CMK (cell line): ENCODE results near the gene RGS12.
"Not testable (repeated sequence)": the region's sequence is repeated elsewhere in the genome, so short reads cannot be mapped to it uniquely, and the experiment has no call there.

ENCODE experiments used
- DNase-seq: peaks from one replicate; pipeline ENCODE4 v3.0.0-alpha.2; 2010; ENCODE audit warnings: low read depth

RGS12 gene

DNA sequence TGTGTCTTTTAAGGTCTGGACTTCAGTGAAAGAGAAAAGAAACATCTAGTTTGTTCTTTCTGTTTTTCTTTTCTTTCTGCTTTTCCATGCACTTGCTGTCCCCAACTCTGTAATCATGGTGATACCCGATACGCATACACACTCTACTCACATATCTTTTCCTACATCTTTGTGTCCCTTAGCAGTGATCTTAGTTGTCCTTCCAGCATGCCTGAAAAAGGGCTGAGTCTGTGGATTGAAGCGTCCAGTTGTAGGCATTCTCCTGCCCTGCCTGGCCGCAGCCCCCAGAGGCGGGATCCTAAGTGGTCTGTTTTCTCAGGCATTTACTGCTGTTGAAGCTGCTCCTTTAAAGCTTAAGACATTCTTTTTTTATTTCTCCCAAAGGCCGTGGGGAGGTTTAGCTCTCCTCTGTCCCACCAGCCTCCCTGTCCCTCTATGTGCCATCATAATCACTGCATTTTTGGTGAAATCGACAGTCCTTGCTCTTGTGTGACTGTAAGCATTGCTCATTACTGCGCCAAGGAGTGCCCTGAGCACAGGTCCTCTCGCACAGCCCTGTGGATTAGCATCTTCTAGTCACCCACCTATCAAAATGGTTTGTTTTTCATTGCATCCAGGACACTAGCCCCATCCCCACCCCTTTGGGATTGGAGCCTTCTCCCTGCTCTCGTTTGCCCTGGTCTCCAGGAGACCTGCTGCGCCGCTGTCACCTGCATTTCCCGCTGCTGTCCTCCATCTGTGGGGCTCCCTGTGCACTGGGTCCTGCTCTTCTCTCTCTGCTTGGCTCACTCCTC is 4.4 kb downstream of the RGS12 start:
- DNase-seq = no peak

- no peak for DNase-seq
Observed at GRCh38 chr4:3299122-3299975, 6.5 kb downstream of the RGS12 start.

- DNase-seq = no peak
Observed at GRCh38 chr4:3299976-3300671, 7.3 kb downstream of the RGS12 start.

- not testable (repeated sequence) for DNase-seq
Observed at GRCh38 chr4:3300882-3301281, 8.1 kb downstream of the RGS12 start.

GRCh38 chr4:3301450-3302172 is 8.8 kb downstream of the RGS12 start:
- DNase-seq = no peak

DNA sequence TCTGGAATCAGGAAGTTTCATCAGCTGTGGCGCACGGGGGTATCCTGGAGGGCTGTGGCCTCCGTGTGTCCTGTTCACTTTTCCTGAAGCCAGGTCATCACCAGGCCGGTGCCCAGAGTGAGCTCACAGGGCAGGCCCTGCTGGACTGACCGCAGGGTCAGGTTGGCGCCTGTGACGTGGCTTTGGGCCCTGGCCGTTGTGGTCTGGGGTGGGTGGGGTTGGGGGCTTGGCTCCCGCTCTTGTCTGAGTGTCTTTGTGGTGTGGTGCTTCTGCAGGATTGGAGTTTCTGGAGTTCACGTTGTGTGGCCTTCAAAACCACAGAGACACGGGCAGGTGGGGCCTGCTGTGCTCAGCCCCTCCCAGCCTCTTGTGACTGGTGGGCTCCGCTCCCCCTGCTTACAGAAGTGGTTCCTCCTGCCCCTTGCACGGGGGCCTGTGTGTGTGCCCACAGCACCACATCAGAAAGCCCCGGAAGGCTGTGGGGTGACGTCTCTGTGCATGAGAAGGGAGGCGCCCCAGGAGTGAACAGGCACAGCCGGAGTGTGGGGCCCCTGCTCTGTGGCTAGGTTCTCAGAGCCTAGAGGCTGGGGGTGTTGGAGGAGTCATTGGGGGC is 9.5 kb downstream of the RGS12 start:
- no peak for DNase-seq

DNA sequence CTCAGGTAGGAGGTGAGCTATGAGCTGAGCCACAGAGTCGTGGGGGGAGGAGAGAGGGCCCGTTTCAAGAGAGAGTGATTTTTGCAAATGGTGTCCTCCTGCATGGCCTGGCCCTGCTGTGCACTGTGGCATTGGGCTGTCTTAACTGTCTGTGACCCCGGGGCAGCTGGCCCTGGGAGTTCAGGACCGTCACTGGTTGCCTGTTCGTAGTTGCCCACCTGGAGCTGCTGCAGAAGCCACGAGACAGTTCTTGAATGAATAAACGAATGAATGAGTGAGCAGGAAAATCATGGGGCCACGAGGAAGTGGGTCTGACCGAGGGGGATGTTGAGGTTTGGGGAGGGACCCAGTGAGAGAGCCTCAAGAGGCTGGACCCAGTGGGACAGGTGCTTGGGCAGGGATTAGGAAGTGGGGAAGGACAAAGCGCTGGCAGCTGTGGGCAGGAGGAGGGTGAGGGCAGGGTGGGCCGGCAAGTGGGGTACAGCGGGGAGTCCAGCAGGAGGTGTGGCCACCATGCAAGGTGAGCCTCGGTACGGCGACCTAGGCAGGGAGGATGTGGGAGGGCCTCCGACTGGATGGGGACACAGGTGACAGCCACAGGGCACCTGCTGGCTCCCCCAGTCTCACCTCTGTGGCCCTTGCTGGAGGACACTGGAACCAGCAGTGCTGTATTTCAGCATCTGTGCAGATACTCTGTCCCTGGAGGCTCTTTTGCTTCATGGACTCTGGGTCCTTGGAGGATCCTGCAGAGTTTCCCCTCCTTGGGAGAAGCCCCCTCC is 10.2 kb downstream of the RGS12 start:
- no peak for DNase-seq

DNA sequence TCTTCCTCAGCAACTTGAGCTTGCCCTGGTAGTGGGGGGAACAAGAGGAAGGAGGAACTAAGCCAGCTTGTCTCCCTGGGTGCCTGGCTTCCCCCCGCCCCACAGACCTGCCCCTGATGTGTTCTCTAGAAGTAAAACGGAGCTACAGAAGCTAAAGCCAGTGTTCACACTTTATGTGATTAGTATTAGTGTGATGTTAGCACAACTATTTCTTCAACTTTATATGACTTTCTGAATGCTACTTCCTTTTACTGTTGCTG is 10.7 kb downstream of the RGS12 start:
- DNase-seq = no peak

DNA sequence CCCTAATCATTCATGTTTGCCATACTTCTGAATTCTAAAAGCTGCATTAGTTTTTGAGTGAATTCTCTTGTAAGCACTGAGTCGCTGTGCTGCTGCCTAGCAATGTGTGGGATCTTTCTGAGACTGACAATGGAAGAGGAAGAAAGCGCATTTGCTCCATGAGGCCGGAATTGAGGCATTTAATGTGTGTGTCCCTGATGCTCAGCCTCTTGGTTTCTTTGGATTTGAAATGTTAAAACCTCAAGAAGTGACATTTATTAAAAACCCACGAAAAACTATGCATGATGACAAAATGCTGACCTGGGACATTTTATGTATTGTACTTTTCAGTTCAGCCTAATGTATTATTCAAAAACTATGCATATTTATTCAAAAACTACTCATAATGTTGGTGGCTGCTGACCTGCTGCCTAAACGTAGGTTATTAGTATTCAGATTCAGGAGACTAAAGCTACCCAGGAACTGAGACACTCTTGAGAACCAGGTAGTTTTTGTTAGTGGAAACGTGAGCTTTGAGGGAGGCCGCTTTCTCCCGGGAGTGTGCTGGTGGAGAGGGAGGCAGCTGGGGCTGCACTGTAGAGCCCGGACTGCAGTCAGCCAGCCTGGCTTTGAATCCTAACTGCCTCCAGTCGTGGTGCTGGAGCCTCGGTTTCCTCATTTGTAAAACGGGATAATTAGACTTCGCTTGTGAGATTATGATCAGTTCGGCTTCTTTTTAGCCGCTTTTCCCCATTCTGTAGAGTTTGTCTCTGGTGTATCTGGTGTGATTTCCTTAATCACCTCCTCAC is 11.3 kb downstream of the RGS12 start:
- DNase-seq = no peak

DNA sequence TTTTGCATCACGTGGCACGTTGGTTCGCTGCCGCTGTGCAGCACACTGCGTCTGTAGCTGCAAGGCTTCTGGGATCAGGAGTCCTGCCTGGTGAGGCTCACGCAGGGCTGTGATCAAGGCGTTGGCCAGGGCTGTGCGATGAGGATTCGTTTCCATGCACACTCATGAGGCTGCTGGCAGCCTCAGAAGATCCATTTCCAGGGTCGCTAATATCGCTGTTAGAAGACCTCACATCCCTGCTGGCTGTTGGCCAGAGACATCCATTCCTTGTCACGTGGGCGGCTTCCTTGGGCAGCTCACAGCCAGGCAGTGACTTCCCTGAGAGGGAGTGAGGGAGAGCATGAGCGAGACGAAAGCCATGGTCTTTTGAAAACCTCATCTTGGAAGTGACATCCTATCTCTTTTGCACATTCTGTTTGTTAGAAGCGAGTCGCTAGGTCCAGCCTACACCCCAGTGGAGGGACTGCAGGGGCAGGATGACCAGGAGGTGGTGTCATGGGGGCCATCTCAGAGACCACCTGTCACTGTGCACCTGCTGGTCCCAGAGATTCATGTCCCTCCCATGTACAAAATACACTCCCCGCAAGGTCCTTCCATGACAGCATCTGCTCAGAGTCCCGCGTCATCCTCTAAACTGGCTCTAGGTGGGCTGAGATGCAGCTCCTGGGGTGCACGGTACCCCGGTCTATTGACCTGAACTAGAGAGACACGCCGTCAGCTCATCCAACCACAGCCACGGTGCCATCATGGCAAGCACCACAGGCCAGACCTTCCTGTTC is 12.2 kb downstream of the RGS12 start:
- DNase-seq = no peak

DNA sequence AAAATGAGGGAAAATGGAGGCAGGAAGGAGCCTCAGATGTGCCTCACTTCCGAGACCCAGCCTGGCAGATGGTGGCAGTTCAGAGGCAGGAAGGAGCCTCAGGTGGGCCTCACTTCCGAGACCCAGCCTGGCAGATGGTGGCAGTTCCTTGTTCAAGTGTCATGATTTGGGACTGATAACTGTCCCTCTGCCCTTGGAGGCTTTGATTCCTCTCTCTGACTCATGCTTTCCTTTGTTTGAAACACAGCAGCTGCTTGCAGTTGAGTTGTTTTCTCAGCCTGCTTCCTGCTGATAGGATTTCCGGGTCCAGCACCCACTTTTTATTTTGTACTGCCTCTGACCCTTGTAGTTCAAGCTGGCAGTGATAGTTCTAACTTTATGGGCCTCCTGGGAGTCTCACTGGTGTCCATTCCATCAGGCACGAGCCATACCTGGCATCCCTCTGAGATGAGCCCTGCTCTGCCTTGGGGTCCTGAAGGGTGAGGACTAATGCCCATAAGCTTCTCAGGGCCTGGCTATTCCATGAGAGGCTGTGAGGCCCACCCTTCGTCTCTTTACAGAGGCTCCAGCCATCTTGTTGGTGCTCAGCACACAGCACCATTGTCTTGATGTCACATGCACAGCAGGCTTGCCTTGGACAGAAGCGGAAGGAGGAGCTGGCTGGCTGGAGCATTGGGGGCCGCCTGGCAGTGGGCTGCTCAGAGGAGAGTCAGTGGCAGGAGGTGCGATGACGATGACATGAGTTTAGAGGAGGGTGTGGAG is 13.0 kb downstream of the RGS12 start:
- DNase-seq = peak; percentile 29

DNA sequence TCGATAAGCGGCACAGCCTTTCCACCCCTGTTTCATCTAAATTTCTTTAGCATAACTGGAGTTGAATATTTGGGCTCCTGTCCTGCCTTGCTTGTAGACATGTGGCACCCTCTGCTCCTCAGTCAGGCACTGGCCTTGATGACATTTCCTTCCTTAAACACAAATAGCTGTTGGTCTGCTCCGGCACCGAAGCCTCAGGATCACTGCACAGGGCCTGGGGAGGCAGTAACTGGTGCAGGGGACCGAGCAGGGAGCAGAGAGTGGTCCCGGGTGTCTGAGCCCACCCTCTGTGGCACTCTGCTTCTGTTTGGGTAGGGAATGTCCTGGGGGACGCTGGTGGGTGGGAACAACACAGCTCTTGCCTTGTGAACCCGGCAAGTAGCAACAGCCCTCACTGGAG is 13.6 kb downstream of the RGS12 start:
- DNase-seq = no peak

- no peak for DNase-seq
Observed at GRCh38 chr4:3307060-3307459, 14.2 kb downstream of the RGS12 start.

- no peak for DNase-seq
Observed at GRCh38 chr4:3307486-3307885, 14.7 kb downstream of the RGS12 start.

GRCh38 chr4:3307891-3308575 is 15.2 kb downstream of the RGS12 start:
- no peak for DNase-seq

- DNase-seq = no peak
Observed at GRCh38 chr4:3308691-3309090, 15.9 kb downstream of the RGS12 start.

DNA sequence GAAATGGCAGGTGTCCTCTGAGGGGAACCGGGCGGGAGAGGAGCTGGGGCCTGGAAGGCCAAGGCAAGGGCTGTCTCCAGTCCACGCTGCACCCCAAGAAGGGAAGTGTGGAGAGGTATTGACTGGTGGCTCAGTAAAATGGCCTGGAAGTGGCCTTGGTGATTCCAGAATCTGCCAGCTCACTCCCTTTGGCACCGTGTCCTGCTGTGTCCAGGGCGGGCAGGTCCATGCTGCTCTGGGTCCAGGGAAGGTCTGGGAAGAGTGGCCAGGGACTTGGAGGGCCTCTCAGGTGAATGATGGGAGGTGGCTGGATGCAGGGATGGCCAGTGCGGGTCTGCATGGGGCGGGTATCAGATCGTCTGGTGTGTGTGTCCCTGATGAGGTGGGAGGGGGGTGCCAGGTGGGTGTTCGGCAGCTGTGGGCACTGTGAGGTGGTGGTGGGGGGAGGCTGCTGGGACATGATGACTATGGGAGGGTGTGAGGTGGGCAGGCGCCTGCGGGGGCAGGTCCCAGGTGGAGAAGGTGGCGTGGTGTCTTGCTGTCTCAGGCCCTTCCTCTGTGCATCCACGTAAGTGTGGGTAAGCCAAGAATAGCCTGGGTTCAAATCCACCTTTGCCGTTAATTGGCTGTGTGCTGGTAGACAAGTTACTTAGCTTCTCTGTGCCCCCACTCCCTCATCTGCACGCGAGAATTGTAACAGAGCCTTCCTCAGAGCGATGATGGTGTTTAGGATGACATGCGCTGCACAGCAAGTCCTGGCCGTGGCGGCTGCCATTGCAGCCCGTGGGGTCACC is 17.7 kb downstream of the RGS12 start:
- no peak for DNase-seq

DNA sequence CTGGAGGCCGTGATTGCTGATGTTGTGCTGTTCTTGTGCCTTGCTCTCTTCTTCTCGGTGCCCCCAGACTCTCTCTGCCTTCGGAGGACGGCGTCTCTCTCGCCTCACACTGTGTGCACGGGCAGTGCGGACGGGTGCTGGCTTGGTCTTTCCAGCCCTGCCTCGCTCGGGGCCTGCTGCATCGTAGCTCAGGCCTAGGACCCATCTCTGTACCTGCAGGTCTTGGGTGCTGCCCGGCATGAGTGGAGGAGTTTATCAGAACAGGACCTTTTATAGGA is 18.2 kb downstream of the RGS12 start:
- DNase-seq = no peak
